NCI-H128 (cell line): ENCODE measurements around the gene SARS1.
"Not testable (repeated sequence)": the region's sequence is repeated elsewhere in the genome, so short reads cannot be mapped to it uniquely, and the experiment has no call there.

Experiments
- DNase-seq: peaks from one replicate; lab custom pipeline; 2025; ENCODE audit not compliant: unreplicated experiment; lab: John Stamatoyannopoulos, UW

Gene SARS1

GRCh38 chr1:109274533-109275476 lies 61.1 kb downstream of the SARS1 start:
- DNase-seq = no peak

DNA sequence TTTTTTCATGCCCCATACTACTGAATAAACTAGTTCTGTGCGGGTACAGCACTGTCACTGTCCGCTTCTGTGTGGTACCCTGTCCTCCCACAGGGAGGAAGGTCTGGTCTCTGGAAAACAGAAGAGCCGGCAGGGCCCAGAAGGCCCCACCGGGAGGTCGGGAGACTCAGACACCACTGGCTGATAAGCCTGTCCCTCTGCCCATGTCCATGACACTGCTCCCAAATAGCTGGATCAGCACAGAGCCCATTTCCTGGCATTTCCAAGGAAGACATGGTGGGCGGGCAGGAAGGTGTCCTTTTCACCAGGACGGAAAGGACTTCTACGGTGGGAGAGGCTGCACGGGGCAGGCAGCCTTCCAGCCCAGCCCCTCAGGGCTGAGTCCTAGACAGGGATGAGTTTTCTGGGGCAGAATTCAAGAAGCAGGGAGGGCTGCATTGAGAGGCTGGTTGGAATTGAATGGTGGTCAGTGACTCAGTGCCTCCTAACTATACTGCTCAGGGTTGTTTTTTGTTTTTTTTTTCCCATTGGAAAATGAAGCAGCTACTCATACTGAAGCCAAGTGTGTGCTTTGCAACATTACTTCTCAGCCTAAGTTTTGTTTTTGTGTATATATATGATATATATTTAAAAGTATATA lies 62.1 kb downstream of the SARS1 start:
- DNase-seq = no peak

GRCh38 chr1:109277434-109278204 lies 63.9 kb downstream of the SARS1 start:
- no peak for DNase-seq

GRCh38 chr1:109279615-109280278 lies 66.0 kb downstream of the SARS1 start:
- no peak for DNase-seq

DNA sequence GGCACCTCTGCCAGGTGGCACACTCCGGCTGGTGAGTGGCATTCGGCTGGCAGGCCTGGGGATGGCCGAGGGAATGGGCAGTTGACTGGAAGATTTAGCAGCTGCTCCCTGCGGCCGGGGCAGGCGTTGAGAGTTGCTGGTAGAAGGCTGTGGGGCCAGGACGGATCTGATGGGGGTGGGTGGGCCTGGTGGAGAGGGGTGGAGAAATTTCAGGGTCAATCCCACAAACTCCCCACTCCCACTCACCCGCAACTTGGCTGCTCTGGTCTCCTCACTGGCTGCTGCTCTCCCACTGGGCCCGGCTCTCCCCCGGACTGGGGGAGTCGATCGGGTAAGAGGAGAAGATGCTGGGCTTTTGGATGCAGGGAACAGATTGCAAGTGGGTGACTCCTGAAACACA lies 67.1 kb downstream of the SARS1 start:
- no peak for DNase-seq

DNA sequence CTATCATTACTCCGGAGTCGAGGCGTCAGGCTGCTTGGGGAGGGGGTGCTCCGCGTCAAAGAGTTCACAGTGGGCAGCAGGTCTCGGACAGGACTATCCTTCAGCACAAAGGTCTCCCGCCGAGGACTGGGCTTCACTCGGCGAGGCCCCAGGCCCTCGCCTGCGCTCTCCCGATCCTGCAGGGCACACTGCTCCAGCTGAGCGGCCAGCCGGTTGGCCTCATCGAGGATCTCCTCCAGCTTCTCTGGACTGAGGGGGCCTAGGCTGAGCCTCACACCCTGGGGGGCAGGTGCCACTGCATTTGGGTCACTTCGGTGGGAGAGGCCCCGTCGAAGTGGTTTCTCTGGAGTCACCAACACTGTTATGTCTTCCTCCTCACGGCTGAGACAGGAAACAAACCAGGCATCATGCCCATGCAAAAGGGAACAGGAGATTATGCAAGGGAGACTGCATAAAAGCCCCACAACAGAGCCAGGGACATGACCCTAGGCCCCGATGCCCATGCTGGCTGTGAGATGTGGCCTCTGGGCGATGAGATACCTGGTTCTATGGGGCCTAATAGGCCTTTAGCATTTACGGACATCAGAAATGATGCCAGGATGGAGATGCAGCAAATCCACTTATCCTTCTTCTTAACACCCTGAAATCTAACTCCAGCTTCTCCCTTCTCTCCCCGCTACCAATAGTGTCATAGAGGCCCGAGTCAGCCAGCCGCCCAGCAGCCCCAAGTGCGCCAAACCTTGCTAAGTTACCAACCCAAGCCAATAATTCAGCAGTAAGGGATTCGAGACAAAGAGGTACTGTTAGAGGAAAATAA lies 68.2 kb downstream of the SARS1 start:
- DNase-seq = no peak

DNA sequence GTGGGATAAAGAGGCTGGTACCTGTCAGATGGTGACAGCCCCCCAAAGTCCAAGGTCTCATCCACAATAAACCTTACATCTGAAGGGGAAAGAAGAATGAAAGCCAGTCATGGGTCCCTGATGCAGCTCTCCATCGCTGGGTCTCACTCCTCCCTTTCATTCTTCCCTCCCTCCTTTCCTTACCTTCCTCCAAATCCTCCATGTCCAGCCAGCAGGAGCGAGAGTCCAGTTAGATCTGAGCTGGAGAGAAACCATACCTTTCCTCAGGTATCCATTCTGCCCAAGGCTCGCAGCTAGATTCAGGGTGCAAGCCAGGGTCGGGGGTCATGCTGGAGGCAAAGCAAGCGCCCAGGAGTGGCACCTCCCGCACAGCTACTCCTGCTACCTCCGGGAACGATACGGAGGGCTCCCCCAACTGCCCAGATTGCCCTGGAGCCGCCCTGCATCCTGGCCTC lies 68.8 kb downstream of the SARS1 start:
- no peak for DNase-seq

DNA sequence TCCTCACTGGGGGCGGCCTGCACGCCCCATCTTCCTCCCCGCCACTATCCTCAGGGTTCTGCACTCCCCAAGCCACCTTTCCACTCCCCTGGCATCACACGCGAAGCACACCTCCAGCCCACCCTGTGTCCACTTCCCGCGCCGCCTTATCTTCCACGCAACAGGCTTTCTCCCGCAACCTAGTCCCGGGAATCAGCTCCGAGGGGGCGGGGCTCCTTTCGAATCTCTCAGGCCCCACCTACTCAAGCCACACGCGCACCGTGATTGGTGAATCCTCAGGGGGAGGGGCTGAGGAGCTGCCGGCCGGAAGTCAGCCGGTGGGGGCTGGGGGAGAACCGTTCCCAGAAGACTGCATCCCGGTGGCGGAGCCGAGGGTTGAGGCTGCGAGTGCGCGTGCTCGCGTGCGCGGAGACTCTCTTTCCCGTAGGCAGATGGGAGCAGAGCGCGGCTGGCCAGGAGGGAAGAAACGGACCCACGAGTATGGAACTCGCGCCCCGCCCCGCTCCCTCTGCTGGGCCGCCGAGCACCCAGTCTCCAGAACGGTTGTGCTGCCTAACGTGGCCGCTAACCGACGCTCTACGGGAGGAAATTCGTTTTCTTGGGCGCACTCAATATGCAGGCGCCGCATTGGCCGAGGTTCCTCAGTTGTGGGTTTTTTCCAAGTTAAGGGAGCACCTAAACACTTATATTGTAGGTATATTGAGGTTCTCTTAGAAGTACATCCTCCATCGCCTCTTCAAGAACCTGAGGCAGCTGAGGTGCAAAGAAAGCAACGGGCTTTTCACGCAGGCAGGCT lies 69.4 kb downstream of the SARS1 start, which contains the start of gene PSRC1:
Gene PSRC1 (minus strand): TSS at position 194 of the 796 bp plus-strand sequence.
- peak; percentile 96 for DNase-seq

GRCh38 chr1:109283748-109284600 lies 70.3 kb downstream of the SARS1 start:
- no peak for DNase-seq

- not testable (repeated sequence) for DNase-seq
Measured at GRCh38 chr1:109286762-109287161, 73.0 kb downstream of the SARS1 start.
